GM23248 (cell line): ENCODE results near the gene GTF2F2. TPM values are rescaled to one million over a fixed set of nuclear protein-coding genes. Genes with fewer than 3 reads are reported as not detected.

Experiments
- DNase-seq: peaks from one replicate; pipeline ENCODE4 v3.0.0-alpha.2; 2015
- H2AFZ ChIP-seq: fragments of 200-600 bp; sonication (generic); 2 replicates; pipeline ENCODE4 v1.6.1; 2016; ENCODE audit warnings: antibody characterized with exemption
- H3F3A ChIP-seq: fragments of 200-600 bp; sonication (generic); 2 replicates; pipeline ENCODE4 v1.6.1; 2016; ENCODE audit warnings: mild to moderate bottlenecking, antibody characterized with exemption, mixed run types; ENCODE audit not compliant: insufficient read depth
- H3K27ac ChIP-seq: fragments of 200-600 bp; sonication (generic); 2 replicates; pipeline ENCODE4 v1.5.1; 2016; ENCODE audit warnings: mild to moderate bottlenecking
- H3K27me3 ChIP-seq: fragments of 200-600 bp; sonication (generic); replicated peaks from 2 replicates; pipeline ENCODE4 v1.6.1; 2016; ENCODE audit warnings: mild to moderate bottlenecking; ENCODE audit not compliant: insufficient read depth
- H3K36me3 ChIP-seq: fragments of 200-600 bp; sonication (generic); 2 replicates; pipeline ENCODE4 v1.6.1; 2016; ENCODE audit warnings: low read depth, mild to moderate bottlenecking
- H3K4me1 ChIP-seq: fragments of 200-600 bp; sonication (generic); 2 replicates; pipeline ENCODE4 v1.6.1; 2016; ENCODE audit warnings: mild to moderate bottlenecking; ENCODE audit not compliant: insufficient read depth
- H3K4me2 ChIP-seq: fragments of 200-600 bp; sonication (generic); one replicate; pipeline ENCODE4 v1.6.1; 2016; ENCODE audit warnings: mild to moderate bottlenecking; ENCODE audit not compliant: unreplicated experiment
- H3K4me3 ChIP-seq: fragments of 200-600 bp; sonication (generic); 2 replicates; pipeline ENCODE4 v1.5.1; 2016; ENCODE audit warnings: mild to moderate bottlenecking
- H3K79me2 ChIP-seq: fragments of 200-600 bp; sonication (generic); 2 replicates; pipeline ENCODE4 v1.6.1; 2016; ENCODE audit warnings: mild to moderate bottlenecking; ENCODE audit not compliant: insufficient read depth
- H3K9ac ChIP-seq: fragments of 200-600 bp; sonication (generic); 2 replicates; pipeline ENCODE4 v1.6.1; 2016; ENCODE audit warnings: mild to moderate bottlenecking
- H3K9me2 ChIP-seq: fragments of 200-600 bp; sonication (generic); 2 replicates; pipeline ENCODE4 v1.6.1; 2016; ENCODE audit warnings: mixed run types, mild to moderate bottlenecking, moderate library complexity; ENCODE audit not compliant: insufficient read depth
- H3K9me3 ChIP-seq: fragments of 200-600 bp; sonication (generic); one replicate; pipeline ENCODE4 v1.6.1; 2017; ENCODE audit warnings: low read depth
- H4K20me1 ChIP-seq: fragments of 200-600 bp; sonication (generic); 2 replicates; pipeline ENCODE4 v1.6.0; 2016; ENCODE audit not compliant: insufficient read depth
- EZH2 ChIP-seq: fragments of 200-600 bp; sonication (generic); IDR thresholded peaks from 2 replicates; pipeline ENCODE4 v1.6.1; 2018; ENCODE audit warnings: antibody characterized with exemption, mild to moderate bottlenecking; ENCODE audit not compliant: insufficient read depth, poor library complexity, severe bottlenecking
- EZH2phosphoT487 ChIP-seq: fragments of 200-600 bp; sonication (generic); IDR thresholded peaks from 2 replicates; pipeline ENCODE4 v1.6.1; 2018; ENCODE audit warnings: antibody characterized with exemption, moderate library complexity, mild to moderate bottlenecking, low read depth; ENCODE audit not compliant: insufficient read depth
- WGBS, 2 experiments: methylation state at CpG; one replicate each; pipeline ENCODE4 v1.1.6; 2015 to 2017; ENCODE audit warnings: low lambda C conversion rate in 2 of 2, low coverage in 1 of 2; ENCODE audit errors: missing lambda C conversion rate in 2 of 2; 5-methylcytosine and 5-hydroxymethylcytosine counted together
- in situ Hi-C: fragments of 300-500 bp; cut with MboI; formaldehyde crosslinking; loops from 2 replicates; pipeline ENCODE4 v1.15.0; 2020
- polyA plus RNA-seq: library from polyadenylated mRNA; unstranded; fragments of >200 nt; fragmentation: Nextera tagmentation; extraction: Ambion mirVana; gene quantifications from 2 replicates; pipeline ENCODE4 v1.2.1, GENCODE V29; 2016
- total RNA-seq: library from RNA; depleted of rRNA; stranded (reverse); fragments of >200 nt; shearing (Covaris generic); gene quantifications from 2 replicates; pipeline ENCODE4 v1.2.3, GENCODE V29; 2014

GTF2F2 gene
- total and polyA plus RNA-seq, 2 experiments from 2014 or later = 23.7 to 27.6 TPM

GRCh38 chr13:45113233-45114224 lies 6.8 kb upstream of the GTF2F2 start:
- in situ Hi-C loops = no loop called here
- Histone ChIP-seq H4K20me1 (no peaks in the 10 kb centered on the region), H3K9ac (no peak overlapping the region), H3K9me2 (no peaks in the 10 kb centered on the region), H3K4me1 (no peaks in the 10 kb centered on the region), H3F3A (no peaks in the 10 kb centered on the region), H3K27ac (no peak overlapping the region), H3K79me2 (no peaks in the 10 kb centered on the region), H3K9me3 (no peaks in the 10 kb centered on the region), H3K36me3 (no peaks in the 10 kb centered on the region), H2AFZ (0 out of 2 replicates have a peak overlapping the region, but pooled peaks have one; percentile 39), H3K4me3 (no peak overlapping the region), H3K27me3 (no peaks in the 10 kb centered on the region), H3K4me2 (no peak overlapping the region)
- TF ChIP-seq EZH2 (no peak), EZH2phosphoT487 (no peak)
- 38 to 40% methylated on average over 4 of the region's 4 CpGs for WGBS, 2 experiments
- DNase-seq = no peak

GRCh38 chr13:45119469-45119990 lies 780 bp upstream of the GTF2F2 start:
- no peaks in the 10 kb centered on the region for H4K20me1 ChIP-seq
- H3K4me1 ChIP-seq = peaks cover 19% of the 10 kb centered on the region
- H3K27ac ChIP-seq = peak overlapping the region; percentile 69
- H3K4me2 ChIP-seq = peak overlapping the region; percentile 95
- peak overlapping the region; percentile 83 for H3K9ac ChIP-seq
- H3K79me2 ChIP-seq = peaks cover 42% of the 10 kb centered on the region
- H3F3A ChIP-seq = peaks cover 13% of the 10 kb centered on the region
- in situ Hi-C loops = no loop called here
- no peaks in the 10 kb centered on the region for H3K36me3 ChIP-seq
- 15 to 16% methylated on average over 7 of the region's 7 CpGs for WGBS, 2 experiments
- DNase-seq = peak; percentile 54
- H3K9me2 ChIP-seq = no peaks in the 10 kb centered on the region
- TF ChIP-seq EZH2phosphoT487 = no peak
- H2AFZ ChIP-seq = peak overlapping the region; percentile 99
- H3K9me3 ChIP-seq = no peaks in the 10 kb centered on the region
- peak overlapping the region; percentile 85 for H3K4me3 ChIP-seq
- no peaks in the 10 kb centered on the region for H3K27me3 ChIP-seq

- peak; percentile 65 for DNase-seq
- peaks cover 59% of the 10 kb centered on the region for H3K79me2 ChIP-seq
These were observed 889 bp downstream of the GTF2F2 start for GRCh38 chr13:45120967-45121831.

GRCh38 chr13:45122941-45123340 lies 2.6 kb downstream of the GTF2F2 start:
- Histone ChIP-seq H3K4me2 (no peak overlapping the region), H3K36me3 (no peaks in the 10 kb centered on the region), H3K9me2 (no peaks in the 10 kb centered on the region), H3K27ac (no peak overlapping the region), H3K9ac (no peak overlapping the region), H4K20me1 (no peaks in the 10 kb centered on the region; the same call in 1 of the 2 replicates), H2AFZ (no peak overlapping the region), H3K79me2 (peaks cover 75% of the 10 kb centered on the region), H3K27me3 (no peaks in the 10 kb centered on the region), H3K9me3 (no peaks in the 10 kb centered on the region), H3K4me3 (no peak overlapping the region), H3F3A (peaks cover 13% of the 10 kb centered on the region), H3K4me1 (peaks cover 19% of the 10 kb centered on the region)
- TF ChIP-seq EZH2 (no peak), EZH2phosphoT487 (no peak)
- in situ Hi-C loops = no loop called here
- DNase-seq = no peak
- 83 to 85% methylated on average over 6 of the region's 6 CpGs for WGBS, 2 experiments

More at GRCh38 chr13:45120967-45121831, 889 bp downstream of the GTF2F2 start:
- Histone ChIP-seq H3F3A (peaks cover 13% of the 10 kb centered on the region), H3K4me2 (peak overlapping the region; percentile 95), H3K9me3 (no peaks in the 10 kb centered on the region), H3K27me3 (no peaks in the 10 kb centered on the region), H3K9me2 (no peaks in the 10 kb centered on the region), H4K20me1 (no peaks in the 10 kb centered on the region; the same call in 1 of the 2 replicates), H3K4me3 (peak overlapping the region; percentile 85), H3K27ac (peak overlapping the region; percentile 69), H3K36me3 (no peaks in the 10 kb centered on the region), H2AFZ (peak overlapping the region; percentile 99), H3K4me1 (peaks cover 19% of the 10 kb centered on the region), H3K9ac (peak overlapping the region; percentile 83)
- in situ Hi-C loops = no loop called here
- TF ChIP-seq EZH2phosphoT487 (no peak), EZH2 (no peak)
- WGBS, 2 experiments = 6 to 8% methylated on average over 13 of the region's 13 CpGs
